HG03135 (cell line): ENCODE results near the gene BCLAF1.

Source experiments
- ATAC-seq: cut with Tn5 transposase; IDR thresholded peaks from one replicate; pipeline ENCODE4 v1.9.1; 2021; ENCODE audit warnings: mild to moderate bottlenecking, moderate library complexity; ENCODE audit not compliant: unreplicated experiment

BCLAF1 gene

GRCh38 chr6:136209496-136209895, 80.2 kb downstream of the BCLAF1 start:
- ATAC-seq = no peak

DNA sequence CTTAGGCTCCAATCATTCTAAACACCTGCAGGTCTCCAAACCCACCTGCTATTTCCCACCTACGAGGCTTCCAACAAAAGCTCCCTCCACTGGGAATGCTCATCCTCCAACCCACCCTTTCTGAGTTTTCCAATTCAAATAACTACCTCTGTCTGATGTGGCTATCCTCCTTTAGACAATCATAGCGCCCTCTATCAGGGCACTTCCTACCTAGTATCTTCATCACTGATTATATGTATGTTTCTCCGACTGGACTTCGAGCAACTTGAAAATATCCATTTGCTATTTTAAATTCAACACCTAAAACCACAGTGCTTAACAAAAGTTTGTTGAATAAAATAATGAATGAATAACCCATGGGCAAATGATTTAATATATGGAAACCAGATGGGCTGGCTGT, 80.9 kb downstream of the BCLAF1 start:
- no peak for ATAC-seq
